ENCODE data around the gene PLEKHD1.
A peak's percentile ranks its signal among the peaks of the same experiment; 100 is the strongest.

The PLEKHD1 gene

DNA sequence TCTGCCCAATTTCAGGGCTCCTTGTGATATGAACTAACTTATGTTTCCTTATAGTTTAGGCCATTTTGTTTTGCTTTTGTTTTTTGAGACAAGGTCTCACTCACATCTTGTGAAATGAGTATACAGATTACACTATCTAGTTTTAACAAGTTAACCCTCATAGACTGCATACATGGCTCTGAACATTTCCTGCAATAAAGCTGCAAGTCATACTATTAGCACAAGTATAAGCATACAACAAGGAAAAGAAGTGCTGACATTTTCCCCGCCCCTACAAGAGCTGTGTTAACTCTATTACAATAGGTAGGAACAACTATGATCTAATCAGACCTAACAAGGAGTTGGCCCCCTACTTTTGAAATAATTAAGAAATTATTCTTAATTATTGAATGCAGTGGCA, 54.2 kb downstream of the PLEKHD1 start:
- TF ChIP-seq YY1 (IDR thresholded peaks at IDR 0.05; ENCODE audit: low read depth) = no peak
- no peak for TF ChIP-seq TCF12 (IDR thresholded peaks at IDR 0.05; ENCODE audit: low read depth)
- no peak for TF ChIP-seq EGR1 (IDR thresholded peaks at IDR 0.05)
- TF ChIP-seq FOXM1 (IDR thresholded peaks at IDR 0.05; ENCODE audit: borderline replicate concordance, low read depth) = no peak
- no peak for TF ChIP-seq CREB1 (IDR thresholded peaks at IDR 0.05; ENCODE audit: low read depth)
- no peak for TF ChIP-seq NFIC (IDR thresholded peaks at IDR 0.05)
- TF ChIP-seq, protein P1, sequence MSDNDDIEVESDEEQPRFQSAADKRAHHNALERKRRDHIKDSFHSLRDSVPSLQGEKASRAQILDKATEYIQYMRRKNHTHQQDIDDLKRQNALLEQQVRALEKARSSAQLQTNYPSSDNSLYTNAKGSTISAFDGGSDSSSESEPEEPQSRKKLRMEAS (IDR thresholded peaks at IDR 0.05) = no peak
- TF ChIP-seq ZBTB7A (IDR thresholded peaks at IDR 0.05; ENCODE audit: low read depth) = no peak
- no peak for TF ChIP-seq TAF1 (IDR thresholded peaks at IDR 0.05; ENCODE audit: low read depth)
- no peak for TF ChIP-seq CEBPB (IDR thresholded peaks at IDR 0.05)
- TF ChIP-seq, protein P2, sequence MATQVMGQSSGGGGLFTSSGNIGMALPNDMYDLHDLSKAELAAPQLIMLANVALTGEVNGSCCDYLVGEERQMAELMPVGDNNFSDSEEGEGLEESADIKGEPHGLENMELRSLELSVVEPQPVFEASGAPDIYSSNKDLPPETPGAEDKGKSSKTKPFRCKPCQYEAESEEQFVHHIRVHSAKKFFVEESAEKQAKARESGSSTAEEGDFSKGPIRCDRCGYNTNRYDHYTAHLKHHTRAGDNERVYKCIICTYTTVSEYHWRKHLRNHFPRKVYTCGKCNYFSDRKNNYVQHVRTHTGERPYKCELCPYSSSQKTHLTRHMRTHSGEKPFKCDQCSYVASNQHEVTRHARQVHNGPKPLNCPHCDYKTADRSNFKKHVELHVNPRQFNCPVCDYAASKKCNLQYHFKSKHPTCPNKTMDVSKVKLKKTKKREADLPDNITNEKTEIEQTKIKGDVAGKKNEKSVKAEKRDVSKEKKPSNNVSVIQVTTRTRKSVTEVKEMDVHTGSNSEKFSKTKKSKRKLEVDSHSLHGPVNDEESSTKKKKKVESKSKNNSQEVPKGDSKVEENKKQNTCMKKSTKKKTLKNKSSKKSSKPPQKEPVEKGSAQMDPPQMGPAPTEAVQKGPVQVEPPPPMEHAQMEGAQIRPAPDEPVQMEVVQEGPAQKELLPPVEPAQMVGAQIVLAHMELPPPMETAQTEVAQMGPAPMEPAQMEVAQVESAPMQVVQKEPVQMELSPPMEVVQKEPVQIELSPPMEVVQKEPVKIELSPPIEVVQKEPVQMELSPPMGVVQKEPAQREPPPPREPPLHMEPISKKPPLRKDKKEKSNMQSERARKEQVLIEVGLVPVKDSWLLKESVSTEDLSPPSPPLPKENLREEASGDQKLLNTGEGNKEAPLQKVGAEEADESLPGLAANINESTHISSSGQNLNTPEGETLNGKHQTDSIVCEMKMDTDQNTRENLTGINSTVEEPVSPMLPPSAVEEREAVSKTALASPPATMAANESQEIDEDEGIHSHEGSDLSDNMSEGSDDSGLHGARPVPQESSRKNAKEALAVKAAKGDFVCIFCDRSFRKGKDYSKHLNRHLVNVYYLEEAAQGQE (IDR thresholded peaks at IDR 0.05; ENCODE audit: low read depth) = no peak
- TF ChIP-seq TEAD4 (IDR thresholded peaks at IDR 0.05) = no peak
- TF ChIP-seq RAD21 (IDR thresholded peaks at IDR 0.05; ENCODE audit: low read depth) = no peak
- TF ChIP-seq, protein P3, sequence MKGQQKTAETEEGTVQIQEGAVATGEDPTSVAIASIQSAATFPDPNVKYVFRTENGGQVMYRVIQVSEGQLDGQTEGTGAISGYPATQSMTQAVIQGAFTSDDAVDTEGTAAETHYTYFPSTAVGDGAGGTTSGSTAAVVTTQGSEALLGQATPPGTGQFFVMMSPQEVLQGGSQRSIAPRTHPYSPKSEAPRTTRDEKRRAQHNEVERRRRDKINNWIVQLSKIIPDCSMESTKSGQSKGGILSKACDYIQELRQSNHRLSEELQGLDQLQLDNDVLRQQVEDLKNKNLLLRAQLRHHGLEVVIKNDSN (IDR thresholded peaks at IDR 0.05) = no peak
- no peak for TF ChIP-seq EP300 (IDR thresholded peaks at IDR 0.05; ENCODE audit: borderline replicate concordance)

DNA sequence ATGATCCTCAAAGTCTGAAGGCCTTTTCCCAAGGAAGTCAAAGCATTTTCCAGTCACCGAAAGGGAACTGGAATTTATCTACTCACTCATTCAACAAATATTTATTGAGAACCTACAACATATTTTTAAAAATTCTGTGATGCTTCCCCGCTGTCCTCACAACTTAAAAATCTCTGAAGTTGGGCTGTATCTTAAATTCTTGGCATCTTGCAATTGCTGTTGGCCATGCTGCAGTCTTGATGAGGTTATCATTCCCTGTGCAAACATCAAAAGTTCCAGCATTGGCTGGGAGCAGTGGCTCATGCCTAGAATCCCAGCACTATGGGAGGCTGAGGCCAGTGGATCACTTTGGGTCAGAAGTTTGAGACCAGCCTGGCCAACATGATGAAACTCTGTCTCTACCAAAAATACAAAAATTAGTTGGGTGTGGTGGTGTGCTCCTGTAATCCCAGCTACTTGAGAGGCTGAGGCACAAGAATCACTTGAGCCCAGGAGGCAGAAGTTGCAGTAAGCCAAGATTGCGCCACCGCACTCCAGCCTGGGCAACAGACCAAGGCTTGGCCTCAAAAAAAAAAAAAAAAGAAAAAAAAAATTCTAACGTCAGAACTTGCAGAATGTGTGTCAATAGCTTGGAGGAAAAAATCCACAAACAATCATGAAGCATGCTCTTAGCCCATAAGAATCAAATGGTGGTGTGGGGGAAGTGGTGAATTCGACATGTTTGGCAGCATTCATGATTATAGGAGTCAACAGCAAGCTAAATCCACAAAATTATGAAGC, 55.3 kb downstream of the PLEKHD1 start:
- peak; percentile 67 for TF ChIP-seq CEBPB (IDR thresholded peaks at IDR 0.05)
- TF ChIP-seq, protein P1 (IDR thresholded peaks at IDR 0.05) = no peak

DNA sequence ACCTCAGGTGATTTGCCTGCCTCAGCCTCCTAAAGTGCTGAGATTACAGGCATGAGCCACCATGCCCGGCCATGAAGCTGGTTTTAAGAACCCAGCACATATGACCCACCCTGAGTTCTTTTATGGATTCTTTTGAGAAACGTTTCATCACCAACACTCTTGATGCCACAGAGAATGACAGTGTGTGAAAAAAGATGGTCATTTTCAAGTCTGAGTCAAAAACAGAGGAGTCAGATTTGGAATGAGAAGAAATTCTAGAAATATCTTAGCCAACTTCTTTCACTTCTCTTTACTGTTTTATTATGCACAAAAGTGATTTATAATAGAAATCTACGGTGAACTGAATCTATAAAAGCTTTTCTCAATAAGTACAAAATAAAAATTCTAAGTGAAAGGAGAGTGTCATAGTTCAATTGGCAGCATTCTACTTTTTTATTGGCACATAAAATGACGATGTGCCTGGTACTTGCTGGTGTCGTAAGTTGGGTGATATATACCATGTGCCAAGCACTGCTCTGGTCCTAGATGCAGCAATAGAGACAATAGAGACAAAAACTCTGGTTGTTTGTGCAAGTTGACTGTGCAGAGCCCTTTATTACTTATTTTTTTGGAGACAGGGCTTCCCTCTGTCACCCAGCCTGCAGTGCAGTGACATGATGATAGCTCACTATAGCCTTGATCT, 56.3 kb downstream of the PLEKHD1 start:
- no peak for TF ChIP-seq TCF12 (IDR thresholded peaks at IDR 0.05; ENCODE audit: low read depth)
- TF ChIP-seq EP300 (IDR thresholded peaks at IDR 0.05; ENCODE audit: borderline replicate concordance) = no peak

DNA sequence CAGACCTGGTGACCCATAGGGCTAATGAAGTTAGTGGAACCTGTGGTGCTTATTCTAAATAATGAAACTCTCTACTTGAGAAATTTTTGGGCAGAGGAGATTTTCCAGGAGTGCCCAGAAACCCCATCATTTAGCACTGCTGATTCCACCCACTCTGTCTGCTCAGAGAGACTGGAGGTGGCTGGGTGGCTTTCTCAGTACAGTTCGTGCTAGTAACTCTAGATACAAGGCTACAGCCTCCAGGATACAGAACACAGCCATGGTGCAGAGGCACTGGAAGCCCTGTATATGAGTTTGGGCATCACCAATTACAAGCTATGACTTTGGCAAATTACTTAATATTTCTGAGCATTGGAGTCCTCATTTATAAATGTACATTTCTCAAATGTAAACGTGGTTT, 57.8 kb downstream of the PLEKHD1 start:
- no peak for TF ChIP-seq RAD21 (IDR thresholded peaks at IDR 0.05; ENCODE audit: low read depth)

DNA sequence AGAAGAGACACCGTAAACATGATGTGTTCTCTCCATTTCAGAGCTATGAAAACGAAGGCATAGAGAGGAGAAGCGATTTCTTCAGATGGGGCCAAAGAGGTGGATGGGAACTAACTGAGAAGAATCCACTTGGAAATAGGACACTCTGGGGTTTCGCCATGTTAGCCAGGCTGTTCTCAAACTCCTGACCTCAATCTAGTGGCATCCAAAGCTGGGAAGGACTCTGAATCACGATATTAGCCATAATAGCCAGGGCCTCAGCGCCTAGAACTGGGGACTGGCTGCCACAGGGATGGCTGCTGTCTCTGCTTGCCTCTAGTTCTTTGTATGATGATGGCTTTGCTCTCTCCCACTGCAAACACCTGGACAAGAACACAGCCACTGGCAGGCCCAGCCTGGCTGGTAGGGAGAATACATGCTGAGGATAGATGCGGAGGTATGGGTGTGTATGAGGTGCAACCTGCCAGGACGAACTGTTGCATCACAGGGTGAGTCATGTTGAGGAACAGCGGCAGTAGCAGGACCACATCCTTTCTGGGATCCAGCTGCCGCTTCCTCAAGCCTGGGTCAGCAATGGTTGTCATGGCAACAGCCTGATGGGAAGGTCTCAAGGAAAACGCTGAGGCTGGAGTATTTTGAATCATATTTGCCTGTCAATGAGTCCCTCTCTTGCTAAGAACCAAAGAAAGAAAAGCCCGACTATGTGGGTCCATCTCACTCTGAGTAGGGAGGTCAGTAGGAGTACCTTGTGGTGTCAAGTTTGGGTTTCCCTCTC, 59.0 kb downstream of the PLEKHD1 start:
- TF ChIP-seq ZBTB7A (IDR thresholded peaks at IDR 0.05; ENCODE audit: low read depth) = no peak
- TF ChIP-seq EP300 (IDR thresholded peaks at IDR 0.05; ENCODE audit: borderline replicate concordance) = no peak
- TF ChIP-seq, protein P2 (IDR thresholded peaks at IDR 0.05; ENCODE audit: low read depth) = no peak
- peak; percentile 84 for TF ChIP-seq CEBPB (IDR thresholded peaks at IDR 0.05)
- TF ChIP-seq FOXM1 (IDR thresholded peaks at IDR 0.05; ENCODE audit: borderline replicate concordance, low read depth) = no peak
- no peak for TF ChIP-seq YY1 (IDR thresholded peaks at IDR 0.05; ENCODE audit: low read depth)
- TF ChIP-seq RAD21 (IDR thresholded peaks at IDR 0.05; ENCODE audit: low read depth) = no peak
- TF ChIP-seq, protein P3 (IDR thresholded peaks at IDR 0.05) = no peak

DNA sequence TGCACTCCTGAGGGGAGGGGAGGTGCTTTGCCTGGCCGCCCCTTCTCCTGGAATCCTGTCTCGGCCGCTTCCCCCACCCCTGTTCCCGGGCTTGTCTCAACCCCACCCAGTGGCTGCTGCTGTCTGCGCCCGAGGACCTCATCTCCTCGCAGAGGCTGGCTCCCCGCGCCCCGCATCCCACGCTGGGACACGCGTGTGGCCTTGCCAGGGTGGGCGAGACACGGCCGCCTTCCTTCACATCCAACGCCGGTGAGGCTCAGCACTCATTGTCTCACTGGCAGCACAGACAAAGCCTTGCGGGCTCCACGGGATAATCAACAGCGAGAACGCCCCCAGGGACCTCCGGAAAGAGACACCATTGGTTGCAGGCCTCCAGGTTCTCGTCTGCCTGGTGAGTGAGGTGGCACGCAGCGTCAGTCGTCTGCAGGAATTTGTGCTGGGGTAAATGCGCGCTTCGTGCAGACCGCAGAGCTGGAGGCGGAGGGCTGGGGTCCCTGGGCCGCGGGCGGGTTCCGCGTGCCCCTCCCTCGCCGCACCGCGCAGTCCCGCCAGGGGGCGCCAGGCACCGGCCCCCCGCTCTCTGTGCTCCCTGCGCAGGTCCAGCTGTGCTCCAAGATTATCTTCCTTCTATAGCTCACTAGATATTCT, 63.3 kb downstream of the PLEKHD1 start:
- TF ChIP-seq, protein P1 (IDR thresholded peaks at IDR 0.05) = no peak
- TF ChIP-seq CEBPB (IDR thresholded peaks at IDR 0.05) (no peak), ZBTB7A (IDR thresholded peaks at IDR 0.05; ENCODE audit: low read depth) (0 out of 2 replicates have a peak, but pooled peaks have one; percentile 31), RAD21 (IDR thresholded peaks at IDR 0.05; ENCODE audit: low read depth) (peak; percentile 36; the same call in 1 of the 2 replicates), EGR1 (IDR thresholded peaks at IDR 0.05) (no peak), FOXM1 (IDR thresholded peaks at IDR 0.05; ENCODE audit: borderline replicate concordance, low read depth) (no peak), CREB1 (IDR thresholded peaks at IDR 0.05; ENCODE audit: low read depth) (no peak)
- TF ChIP-seq, protein P3 (IDR thresholded peaks at IDR 0.05) = no peak
